GM21825 (cell line): ENCODE measurements around the gene KL.

Experiments used
- ATAC-seq: cut with Tn5 transposase; IDR thresholded peaks from one replicate; pipeline ENCODE4 v1.9.1; 2021; ENCODE audit warnings: mild to moderate bottlenecking, moderate library complexity; ENCODE audit not compliant: unreplicated experiment

The KL gene

DNA sequence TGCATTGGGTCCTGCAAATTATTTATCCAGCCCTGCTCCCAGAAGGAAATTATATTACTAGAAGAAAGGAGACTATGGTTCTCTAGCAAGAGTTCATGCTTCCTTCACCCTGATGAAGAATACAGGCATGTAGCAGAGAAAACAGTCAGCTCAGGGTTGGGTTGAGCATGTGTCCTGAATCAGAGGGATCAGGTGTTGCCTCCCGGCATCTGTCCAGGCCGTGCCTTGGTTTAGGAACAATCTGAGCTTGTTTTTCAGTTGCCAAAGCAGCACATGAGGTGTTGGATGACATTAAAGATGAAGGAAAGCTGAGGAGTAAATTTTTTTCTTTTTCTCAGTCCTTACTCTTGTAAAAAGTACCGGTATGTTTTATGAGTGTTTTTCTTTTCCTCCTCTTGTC, 62.0 kb downstream of the KL start:
- no peak for ATAC-seq

DNA sequence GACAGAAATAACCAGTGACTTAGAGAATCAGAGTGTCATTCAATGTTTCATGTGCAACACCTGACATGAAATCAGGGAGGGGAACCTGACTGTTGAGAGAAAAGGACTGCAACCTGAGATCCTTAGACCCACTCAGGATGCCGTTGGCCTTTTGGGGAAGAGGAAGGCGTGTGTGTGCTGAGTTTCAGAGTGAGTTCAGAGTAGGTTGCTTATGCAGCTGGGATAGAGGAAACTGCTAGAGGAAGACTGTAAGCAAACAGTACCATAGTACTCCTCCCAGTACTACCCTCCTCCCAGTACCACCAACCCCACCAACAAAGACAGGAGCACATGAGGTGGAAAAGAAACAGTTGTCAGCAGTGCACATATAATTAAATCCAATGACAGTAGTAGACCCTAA, 63.7 kb downstream of the KL start:
- no peak for ATAC-seq

DNA sequence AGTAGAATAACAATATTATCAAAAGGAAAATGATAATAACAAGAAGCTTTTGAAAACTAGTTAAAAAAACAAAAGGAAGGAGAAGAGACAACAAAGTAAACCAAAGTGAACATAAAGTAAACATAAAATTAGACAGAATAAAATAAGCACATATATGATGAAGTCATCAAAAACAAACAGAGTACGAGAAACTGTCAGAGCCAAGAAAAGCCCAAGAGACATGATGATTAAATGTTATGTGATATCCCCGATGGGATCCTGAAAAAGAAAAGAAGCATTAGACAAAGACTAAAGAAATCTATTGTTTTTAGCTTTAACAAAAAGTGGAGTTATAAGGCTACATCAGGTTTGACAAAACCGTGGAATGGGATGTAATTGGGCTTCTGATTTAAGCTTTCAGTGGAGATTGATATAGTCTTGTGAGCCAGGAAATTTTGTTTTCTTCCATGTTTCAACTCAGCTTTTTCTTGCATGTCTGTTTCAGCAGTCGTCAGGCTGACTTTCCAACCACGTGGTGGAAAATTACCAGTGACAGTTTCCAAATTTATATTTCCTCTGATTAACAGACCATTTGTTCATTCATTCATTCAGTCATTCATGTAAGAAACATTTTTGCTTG, 64.9 kb downstream of the KL start:
- no peak for ATAC-seq

DNA sequence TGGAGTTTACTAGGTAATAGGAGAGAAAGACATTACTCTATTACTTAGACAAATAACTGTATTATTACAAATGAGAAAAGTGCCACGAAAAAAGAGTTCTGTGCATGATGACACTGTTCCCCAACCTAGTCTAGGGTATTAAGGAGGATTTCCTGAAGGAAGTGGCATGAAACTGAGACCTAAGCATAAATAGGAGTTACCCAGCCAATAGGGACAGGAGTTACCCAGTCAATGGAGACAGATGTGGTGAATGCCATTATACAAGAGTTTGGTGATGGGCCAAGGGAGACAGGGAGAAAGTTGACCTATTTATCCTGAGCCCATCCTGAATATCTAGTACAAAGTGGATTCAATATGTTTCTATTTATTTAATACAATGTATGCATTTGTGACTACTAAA, 65.4 kb downstream of the KL start:
- ATAC-seq = no peak

DNA sequence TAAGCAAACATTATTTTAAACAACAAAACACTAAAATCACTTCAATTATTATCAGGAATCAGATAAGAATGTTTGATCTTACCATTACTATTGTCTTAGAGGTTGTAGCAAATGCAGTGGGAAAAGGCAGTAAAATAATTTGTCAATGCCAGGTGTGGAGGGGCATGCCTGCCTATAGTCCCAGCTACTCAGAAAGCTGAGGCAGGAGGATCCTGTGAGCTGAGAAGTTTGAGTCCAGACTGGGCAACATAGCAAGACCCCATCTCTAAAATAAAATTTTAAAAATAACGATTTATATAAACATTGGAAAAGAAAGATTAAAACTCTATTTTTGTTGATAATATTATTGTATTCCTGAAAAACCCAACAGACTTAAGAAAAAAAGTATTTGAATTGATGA, 66.8 kb downstream of the KL start:
- no peak for ATAC-seq

DNA sequence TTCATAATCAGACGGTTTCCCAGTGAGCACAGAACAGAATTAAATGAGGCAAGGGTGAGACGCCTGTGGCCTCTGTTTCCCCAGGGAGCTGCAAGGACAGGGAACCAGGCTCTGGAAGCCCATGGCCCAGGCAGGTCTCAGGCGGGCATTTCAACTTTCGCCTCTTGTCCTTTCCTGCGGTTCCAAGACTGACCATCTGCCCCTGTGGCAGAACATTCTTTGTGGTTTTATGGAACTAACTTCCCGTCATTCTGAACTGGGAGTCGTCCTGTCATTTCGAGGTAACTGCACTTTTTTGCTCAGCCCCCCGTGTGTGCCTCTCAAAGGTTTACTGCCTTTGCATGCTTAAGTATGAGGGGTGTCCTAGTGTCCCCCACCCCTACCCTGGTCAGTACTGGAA, 70.9 kb downstream of the KL start:
- ATAC-seq = no peak

DNA sequence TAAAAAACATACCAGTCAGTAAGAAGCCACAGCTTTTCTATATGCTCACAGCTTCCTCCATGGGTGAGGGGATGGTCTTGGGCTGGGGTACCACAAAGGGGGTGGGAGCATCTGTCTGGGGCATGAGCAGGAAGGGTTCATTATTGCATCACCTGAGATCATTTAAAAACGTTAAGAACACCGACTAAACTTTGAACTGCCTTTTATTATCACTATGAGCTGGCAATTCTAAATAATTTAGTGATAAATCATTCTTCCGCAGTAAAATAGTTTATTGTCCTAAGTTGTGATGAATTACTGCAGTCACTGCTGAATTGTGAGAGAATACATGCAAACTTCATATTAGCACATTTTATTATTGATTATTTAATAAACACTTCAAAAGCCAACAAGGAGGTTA, 71.6 kb downstream of the KL start:
- no peak for ATAC-seq

DNA sequence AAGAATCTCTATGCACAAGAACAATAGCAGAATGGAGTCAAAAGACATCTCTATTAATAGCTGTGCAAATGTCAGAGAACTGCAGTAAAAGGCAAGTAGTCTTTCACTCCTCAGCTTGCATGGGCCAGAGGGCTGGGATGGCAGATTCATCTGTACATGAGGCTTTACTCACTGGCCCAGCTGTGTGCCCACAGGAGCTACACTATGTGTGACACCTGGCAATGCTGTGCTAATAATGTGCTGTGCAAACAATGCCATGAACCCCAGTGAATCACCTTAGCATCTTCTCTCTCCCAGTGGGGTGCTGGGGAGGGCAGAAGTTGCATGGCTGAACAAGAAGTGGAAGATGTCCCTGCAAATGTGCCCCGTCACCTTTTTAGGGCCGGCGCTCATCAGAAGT, 73.1 kb downstream of the KL start:
- no peak for ATAC-seq

DNA sequence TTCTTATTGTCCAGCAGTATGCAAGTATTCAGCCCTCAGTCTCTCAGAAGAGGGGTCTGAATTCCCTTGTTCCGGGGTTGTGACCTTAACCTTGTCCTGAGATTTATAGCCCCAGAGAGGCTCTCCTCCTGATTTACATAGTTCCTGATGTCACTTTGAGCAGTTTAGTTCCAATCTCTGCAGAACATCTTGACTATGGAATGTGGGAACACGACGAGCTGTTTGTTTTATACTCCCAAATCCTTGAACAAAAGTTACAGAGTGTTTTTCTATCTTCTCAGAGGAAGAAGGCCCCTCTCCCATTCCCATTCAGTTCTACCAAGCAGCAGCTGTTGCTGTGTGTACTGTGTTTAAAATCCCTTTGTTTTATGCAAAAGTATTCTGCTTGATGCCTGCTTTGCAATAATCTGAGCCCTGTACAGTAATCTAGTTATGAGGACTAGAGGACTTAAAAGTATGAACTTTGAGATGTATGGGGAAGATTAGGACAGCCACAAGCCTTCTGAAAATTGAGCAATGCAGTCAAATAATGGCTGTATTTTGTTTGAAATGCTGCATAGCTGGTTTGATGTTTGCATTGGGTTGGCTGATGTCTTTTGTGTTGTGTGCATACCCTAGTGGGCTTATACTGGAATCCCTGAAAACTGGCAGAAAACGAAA, 74.7 kb downstream of the KL start:
- ATAC-seq = no peak

DNA sequence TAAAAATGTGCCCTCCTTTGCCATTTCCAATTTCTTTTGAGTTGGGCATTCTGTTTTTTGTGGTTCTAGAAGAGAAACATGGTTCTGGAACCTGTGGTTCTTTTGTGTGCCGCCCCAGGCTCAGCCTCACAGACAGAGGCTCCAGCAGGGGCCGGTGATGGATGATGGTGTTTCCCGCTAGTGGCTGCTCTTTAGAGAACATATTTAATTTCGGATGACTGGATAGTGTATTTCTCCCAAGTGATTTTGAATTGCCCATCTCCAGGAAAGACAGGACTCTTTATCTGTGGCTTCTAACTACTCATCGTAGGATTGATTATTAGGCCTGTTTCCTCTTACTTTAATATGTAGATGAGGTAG, 75.2 kb downstream of the KL start:
- ATAC-seq = no peak

DNA sequence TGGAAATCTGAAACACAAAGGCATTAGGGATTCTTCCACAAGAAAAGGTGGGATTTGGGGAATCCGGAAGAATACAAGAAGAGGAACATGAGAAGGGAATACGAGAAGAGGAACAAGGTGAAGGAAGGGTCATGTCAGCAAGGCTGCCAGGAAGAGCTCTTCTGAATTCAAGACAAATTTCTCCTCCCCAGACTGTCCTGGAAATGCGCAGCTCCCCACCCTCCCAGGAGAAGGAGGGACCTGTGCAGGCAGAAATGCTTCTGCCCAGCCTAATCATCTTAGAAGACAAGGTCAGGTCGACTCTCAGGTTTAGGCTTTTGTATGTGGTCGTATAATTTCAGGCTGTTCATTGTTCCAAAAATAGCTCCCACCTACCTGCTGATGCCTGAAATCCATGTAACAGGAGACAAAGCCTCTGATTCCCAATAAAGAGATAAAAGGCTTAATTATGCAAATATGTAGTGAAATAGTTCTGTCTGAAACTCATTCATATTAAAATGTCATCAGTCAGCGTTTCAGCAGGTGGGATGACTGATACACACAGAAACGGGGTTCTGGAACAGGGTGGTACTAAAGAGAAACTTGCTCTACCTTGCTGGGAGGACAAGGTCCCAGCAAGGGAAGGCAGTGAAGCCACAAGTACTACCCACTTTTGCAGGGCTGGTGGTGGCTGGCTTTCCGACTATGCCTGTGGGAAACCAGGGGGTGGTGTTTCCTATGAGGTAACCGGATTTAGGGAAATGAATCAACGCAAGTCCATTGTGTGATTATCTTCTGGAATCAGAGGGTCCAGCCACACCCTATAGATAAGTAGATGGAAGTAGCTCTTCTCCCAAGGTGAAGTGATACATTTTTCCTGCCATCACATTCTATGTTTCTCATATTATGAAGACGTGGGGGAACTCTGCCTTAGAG, 76.1 kb downstream of the KL start:
- no peak for ATAC-seq

DNA sequence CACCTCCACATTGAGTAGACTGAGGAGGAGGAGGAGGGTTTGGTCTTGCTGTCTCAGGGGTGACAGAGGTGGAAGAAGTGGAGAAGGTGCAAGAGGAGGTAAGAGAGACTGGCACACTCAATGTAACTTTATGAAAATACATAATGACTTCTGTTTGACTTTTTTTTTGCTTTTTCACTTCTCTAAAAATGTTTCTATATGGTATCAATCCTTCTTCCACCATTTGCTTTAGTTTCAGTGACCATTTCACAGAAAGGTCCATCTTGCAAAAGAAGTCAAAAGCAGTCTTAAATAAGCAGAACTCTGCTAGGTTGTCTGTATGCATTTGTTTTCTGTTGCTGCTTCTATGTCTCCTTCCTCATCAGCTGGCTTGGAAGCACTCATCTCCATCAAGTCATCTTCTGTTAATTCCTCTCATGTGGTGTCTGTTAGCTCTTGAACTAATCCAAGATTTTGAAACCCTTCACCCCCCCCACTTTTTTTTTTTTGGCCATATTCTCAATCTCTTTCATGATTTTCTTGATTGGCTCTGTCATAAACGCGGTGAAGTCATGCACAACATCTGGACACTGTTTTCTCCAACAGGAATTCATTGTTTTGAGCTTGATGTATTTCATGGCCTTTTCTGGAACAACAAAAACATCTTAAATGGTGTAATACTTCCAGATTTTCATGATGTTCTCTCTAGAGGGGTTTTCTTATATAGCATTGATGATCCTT, 80.8 kb downstream of the KL start:
- no peak for ATAC-seq

DNA sequence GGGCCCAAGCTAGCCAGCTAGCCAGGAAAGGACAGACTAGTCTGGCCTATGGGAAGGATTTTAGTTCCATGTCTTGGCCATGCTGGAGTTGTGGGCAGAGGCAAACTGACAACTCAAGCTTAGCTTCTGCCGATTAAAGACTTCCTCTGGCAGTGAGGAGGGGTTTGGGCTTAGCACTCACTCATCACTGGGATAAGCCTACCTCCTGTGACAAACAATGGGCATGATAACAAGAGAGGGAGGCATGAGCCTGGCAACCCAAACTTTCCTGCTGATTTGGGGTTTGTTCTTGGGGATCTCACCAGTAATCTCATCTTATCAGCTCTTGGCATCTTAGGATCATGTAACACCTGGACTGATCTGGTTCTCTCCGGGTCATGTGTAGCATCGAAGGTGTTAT, 83.6 kb downstream of the KL start:
- no peak for ATAC-seq

DNA sequence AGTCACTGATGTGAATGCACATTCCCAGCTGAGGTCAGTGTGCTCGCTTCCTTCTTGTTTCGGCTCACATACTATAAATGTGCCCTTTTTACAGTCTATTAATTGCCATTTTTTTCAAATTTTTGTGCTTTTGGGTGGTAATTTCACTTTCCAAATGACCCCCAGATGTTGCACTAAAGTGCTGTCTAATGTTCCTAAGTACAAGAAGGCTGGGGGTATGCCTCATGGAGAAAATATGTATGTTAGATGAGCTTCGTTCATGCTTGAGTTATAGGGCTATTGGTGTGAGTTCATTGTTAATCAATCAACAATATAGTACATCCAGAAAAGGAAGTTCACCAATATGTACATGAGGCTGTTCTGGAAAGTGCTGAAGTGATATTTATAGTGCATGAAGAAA, 84.7 kb downstream of the KL start:
- no peak for ATAC-seq

DNA sequence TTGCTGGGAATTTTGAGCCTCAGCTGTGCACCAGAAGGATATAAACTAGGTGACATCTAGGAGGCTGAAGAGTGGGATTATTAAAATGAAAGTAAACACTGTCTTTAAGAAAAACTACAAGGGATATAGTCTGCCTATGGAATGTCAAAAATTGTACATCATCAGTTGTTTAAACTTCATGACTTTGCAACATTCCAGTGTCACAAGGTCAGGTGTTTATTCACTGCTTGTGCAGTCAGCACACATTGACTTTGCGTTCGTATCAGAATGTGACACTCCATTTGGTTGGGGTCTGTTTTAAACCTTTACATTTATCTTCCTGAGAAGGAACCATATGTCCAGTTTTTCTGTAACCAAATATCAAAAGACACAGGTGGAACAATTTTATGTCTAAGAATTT, 85.6 kb downstream of the KL start:
- no peak for ATAC-seq

DNA sequence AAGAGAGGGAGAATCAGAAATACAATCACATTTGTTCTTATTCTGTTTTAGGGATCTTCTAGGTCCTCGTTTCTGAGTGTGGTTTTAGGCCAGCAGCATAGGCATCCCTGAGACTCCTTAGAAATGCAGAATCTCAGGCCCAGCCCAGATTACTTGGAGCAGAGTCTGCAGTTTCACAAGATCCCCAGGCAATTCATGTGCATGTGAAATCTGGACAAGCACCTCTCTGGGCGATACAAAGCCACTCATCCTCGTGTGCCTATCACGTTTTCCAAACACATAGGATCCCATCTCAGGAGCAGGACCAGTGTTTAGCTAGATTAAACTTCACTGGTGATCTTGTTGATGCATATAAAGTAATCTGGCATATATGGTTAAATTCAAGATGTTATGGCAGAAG, 87.2 kb downstream of the KL start:
- ATAC-seq = no peak

DNA sequence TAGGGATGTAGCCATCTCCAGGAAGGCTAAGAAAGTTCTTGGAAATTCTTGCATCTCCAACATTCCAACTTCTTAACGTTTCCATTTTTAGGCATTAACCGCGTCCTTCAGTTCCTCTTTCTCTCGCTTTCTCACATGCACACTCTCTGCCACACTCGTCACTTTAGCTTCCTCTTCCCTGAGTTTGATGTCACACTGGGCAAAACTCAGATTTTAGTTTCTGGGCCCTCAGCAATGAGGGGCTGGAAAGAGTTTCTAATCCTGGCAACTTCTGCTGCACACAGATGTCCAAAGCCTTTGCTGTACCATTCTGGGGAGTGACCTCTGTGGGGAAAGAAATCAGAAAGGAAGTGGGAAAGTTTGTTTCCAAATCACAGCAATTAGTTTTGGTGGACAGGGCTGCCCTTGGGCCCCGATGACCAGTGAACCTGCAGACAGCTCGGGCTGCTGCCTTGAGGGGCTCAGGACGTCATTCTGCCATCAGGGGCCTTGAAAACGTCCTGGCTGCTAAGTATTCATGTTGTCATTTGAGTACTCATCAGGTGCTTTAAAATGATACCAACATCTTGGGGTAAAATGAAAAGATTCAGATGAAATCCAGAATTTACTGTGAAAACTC, 89.3 kb downstream of the KL start:
- no peak for ATAC-seq

DNA sequence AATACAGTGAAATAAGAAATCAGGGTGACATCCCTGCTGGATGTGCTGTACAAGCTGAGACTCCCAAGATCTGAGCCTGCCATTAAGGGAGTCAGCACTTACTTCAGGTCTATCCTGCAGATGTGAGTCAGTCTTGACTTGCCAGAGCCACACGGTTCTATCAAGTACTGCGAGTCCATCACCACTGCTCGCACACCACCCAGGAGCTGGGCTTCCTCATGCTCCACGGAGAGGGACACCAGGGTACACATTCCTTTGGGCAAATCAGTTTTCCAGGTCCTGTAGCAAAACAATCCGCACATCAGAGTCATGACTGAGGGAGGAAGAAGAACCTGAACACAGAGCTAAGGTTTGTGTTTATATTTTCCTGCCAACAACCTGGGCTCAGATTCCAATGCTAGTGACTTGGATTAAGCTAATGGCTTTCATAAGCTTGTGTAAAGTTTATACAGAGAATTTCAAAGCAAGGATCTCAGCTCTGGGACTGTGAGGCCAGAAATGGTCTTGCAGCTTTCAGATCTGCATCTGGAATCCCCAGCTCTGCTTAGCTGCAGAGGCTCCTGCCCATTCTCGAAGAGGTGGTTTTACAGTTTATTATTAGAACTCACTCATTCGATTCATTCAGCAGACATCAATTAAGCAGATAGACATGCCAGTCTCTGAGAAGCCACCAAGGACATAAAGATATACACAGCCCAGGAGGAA, 90.6 kb downstream of the KL start:
- no peak for ATAC-seq

DNA sequence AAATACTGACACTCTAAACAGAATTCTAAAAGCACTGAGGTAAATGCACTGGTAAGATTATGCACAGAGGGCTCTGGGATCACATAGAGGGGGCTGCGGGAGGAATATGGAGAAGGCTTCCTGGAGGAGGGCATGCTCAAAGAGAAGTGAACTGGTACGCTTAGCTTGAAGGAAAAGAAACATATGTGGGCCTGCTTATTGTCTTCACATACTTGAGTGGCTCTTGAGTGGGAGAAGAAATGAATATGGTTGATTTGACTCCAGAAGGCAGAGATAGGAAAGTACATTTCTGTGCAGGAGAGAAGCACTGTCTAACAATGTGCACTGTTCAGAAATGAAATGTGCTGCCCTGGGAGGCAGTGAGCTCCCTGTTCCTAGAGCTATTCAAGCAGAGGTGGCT, 91.1 kb downstream of the KL start:
- no peak for ATAC-seq

DNA sequence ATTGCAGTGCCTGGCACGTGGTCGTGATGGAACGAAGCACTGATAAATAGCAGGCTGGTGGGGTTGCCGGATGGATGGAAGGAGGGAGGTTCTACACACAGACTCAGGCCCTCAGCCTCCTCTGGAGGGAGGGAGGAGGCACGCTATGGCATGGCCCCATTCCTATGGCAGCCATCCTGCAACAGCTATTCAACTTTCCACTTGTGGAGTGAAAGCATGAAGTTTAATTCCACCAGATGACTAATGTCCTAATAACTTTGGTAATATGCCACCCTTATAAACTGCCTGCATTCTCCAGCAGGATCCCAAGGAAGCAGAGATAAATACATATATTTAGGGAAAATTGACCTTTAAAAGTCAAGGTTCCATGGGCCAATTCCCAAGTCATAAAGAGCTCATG, 92.4 kb downstream of the KL start:
- no peak for ATAC-seq
